IMR-90 (cell line): ENCODE results near the gene LAMA4. TPM values are rescaled to one million over a fixed set of nuclear protein-coding genes. Genes with fewer than 3 reads are reported as not detected.

Experiments
- ATAC-seq: fragments of 200-7000 bp; cut with Tn5 transposase; 2 replicates; pipeline ENCODE4 v1.9.1; 2020; ENCODE audit warnings: low read depth, mild to moderate bottlenecking, moderate library complexity
- BruUV-seq: library from RNA; stranded (reverse); fragments of 400-500 nt; replicated peaks from 2 replicates; lab custom pipeline; 2021; lab: Mats Ljungman, UMichigan
- CTCF ChIA-PET: fragments of 300-600 bp; formaldehyde crosslinking; extraction: SDS; loops from one replicate; lab custom pipeline; 2021; ENCODE audit warnings: antibody characterized with exemption; lab: Yijun Ruan, JAX
- POLR2A ChIA-PET: fragments of 300-600 bp; sonication (Branson Sonifier 250); formaldehyde crosslinking; loops from one replicate; lab custom pipeline; 2022; ENCODE audit warnings: antibody characterized with exemption; ENCODE audit not compliant: unreplicated experiment; lab: Charles Lee
- DNase-seq: peaks from one replicate; pipeline ENCODE4 v3.0.0; 2013
- H2AFZ ChIP-seq: replicated peaks from 2 replicates; pipeline ENCODE3; 2013; ENCODE audit warnings: low read length, mild to moderate bottlenecking; ENCODE audit not compliant: poor library complexity
- H2AK5ac ChIP-seq: 2 replicates; pipeline ENCODE4 v1.6.1; 2013; ENCODE audit warnings: low read depth, low read length, inconsistent platforms
- H2AK9ac ChIP-seq: replicated peaks from 2 replicates; pipeline ENCODE3; 2013; ENCODE audit warnings: mild to moderate bottlenecking, low read depth, low read length, moderate library complexity; ENCODE audit not compliant: poor library complexity
- H2BK120ac ChIP-seq: 2 replicates; pipeline ENCODE4 v1.6.1; 2013; ENCODE audit warnings: low read depth, low read length, inconsistent platforms
- H2BK15ac ChIP-seq: 3 replicates; pipeline ENCODE4 v1.6.1; 2013; ENCODE audit warnings: low read depth, low read length, inconsistent platforms
- H2BK20ac ChIP-seq: 2 replicates; pipeline ENCODE4 v1.6.1; 2013; ENCODE audit warnings: low read depth, mild to moderate bottlenecking, inconsistent platforms, low read length, moderate library complexity
- H2BK5ac ChIP-seq: 2 replicates; pipeline ENCODE4 v1.6.1; 2013; ENCODE audit warnings: mild to moderate bottlenecking, low read depth, low read length, inconsistent platforms; ENCODE audit not compliant: poor library complexity, severe bottlenecking
- H3K14ac ChIP-seq: replicated peaks from 2 replicates; pipeline ENCODE4 v1.6.1; 2013; ENCODE audit warnings: low read depth, low read length, inconsistent platforms
- H3K18ac ChIP-seq: 2 replicates; pipeline ENCODE4 v1.6.1; 2013; ENCODE audit warnings: low read depth, low read length, control low read depth
- H3K23ac ChIP-seq: 2 replicates; pipeline ENCODE4 v1.6.1; 2013; ENCODE audit warnings: low read depth, low read length, inconsistent platforms
- H3K27ac ChIP-seq: 2 replicates; pipeline ENCODE4 v1.5.1; 2013; ENCODE audit warnings: mild to moderate bottlenecking, control low read depth, low read length; ENCODE audit not compliant: insufficient read depth
- H3K27me3 ChIP-seq: 2 replicates; pipeline ENCODE4 v1.6.1; 2013; ENCODE audit warnings: low read length; ENCODE audit not compliant: control insufficient read depth, insufficient read depth
- H3K36me3 ChIP-seq: 2 replicates; pipeline ENCODE4 v1.6.1; 2013; ENCODE audit warnings: low read length, mixed read lengths; ENCODE audit not compliant: control insufficient read depth, insufficient read depth
- H3K4ac ChIP-seq: 2 replicates; pipeline ENCODE4 v1.6.1; 2013; ENCODE audit warnings: low read depth, low read length, inconsistent platforms
- H3K4me1 ChIP-seq: 2 replicates; pipeline ENCODE4 v1.6.1; 2013; ENCODE audit warnings: low read length, mixed read lengths; ENCODE audit not compliant: control insufficient read depth, insufficient read depth
- H3K4me2 ChIP-seq: 2 replicates; pipeline ENCODE4 v1.6.1; 2013; ENCODE audit warnings: low read depth, mild to moderate bottlenecking, control low read depth, low read length, moderate library complexity
- H3K4me3 ChIP-seq: 2 replicates; pipeline ENCODE4 v1.5.1; 2013; ENCODE audit warnings: low read depth, mild to moderate bottlenecking, control low read depth, low read length, moderate library complexity; ENCODE audit not compliant: insufficient read depth
- H3K56ac ChIP-seq: 2 replicates; pipeline ENCODE4 v1.6.1; 2013; ENCODE audit warnings: low read length, inconsistent platforms; ENCODE audit not compliant: insufficient read depth; ENCODE audit errors: extremely low read depth
- H3K79me1 ChIP-seq, 2 experiments: 2 replicates each; pipeline ENCODE4 v1.6.1; 2013; ENCODE audit warnings: low read length in 2 of 2, inconsistent platforms in 1 of 2, low read depth in 1 of 2
- H3K9ac ChIP-seq: 2 replicates; pipeline ENCODE4 v1.6.1; 2013; ENCODE audit warnings: low read depth, low read length, control low read depth
- H3K9me1 ChIP-seq: 2 replicates; pipeline ENCODE4 v1.6.1; 2013; ENCODE audit warnings: low read length, inconsistent platforms; ENCODE audit not compliant: insufficient read depth
- H3K9me3 ChIP-seq: 2 replicates; pipeline ENCODE4 v1.6.1; 2013; ENCODE audit warnings: low read length; ENCODE audit not compliant: control insufficient read depth, insufficient read depth
- H4K20me1 ChIP-seq: 2 replicates; pipeline ENCODE4 v1.6.1; 2013; ENCODE audit warnings: low read length, inconsistent platforms; ENCODE audit not compliant: insufficient read depth
- H4K5ac ChIP-seq: 2 replicates; pipeline ENCODE4 v1.6.1; 2013; ENCODE audit warnings: mild to moderate bottlenecking, low read depth, low read length, control low read depth
- H4K8ac ChIP-seq, 2 experiments: 2 replicates each; pipeline ENCODE4 v1.6.1; 2013; ENCODE audit warnings: low read depth in 2 of 2, low read length in 2 of 2, control low read depth in 1 of 2, inconsistent platforms in 1 of 2
- H4K91ac ChIP-seq: 2 replicates; pipeline ENCODE4 v1.6.1; 2013; ENCODE audit warnings: low read depth, low read length, inconsistent platforms; ENCODE audit not compliant: insufficient read depth
- BHLHE40 ChIP-seq: fragments of 150-350 bp; IDR thresholded peaks from 2 replicates; pipeline ENCODE4 v1.6.1; 2016; ENCODE audit warnings: mild to moderate bottlenecking, low read depth, low read length
- CEBPB ChIP-seq: IDR thresholded peaks from 2 replicates; pipeline ENCODE4 v1.6.1; 2012; ENCODE audit warnings: low read depth, low read length, improper control_type of control experiment
- CTCF ChIP-seq: conservative IDR thresholded peaks from 2 replicates; pipeline ENCODE4 v1.5.1; 2012; ENCODE audit warnings: mild to moderate bottlenecking, low read depth, low read length, improper control_type of control experiment
- MAFK ChIP-seq: IDR thresholded peaks from 2 replicates; pipeline ENCODE4 v1.6.1; 2012; ENCODE audit warnings: low read depth, low read length, improper control_type of control experiment
- MAZ ChIP-seq: IDR thresholded peaks from 2 replicates; pipeline ENCODE4 v1.6.1; 2012; ENCODE audit warnings: low read depth, mild to moderate bottlenecking, low read length, improper control_type of control experiment, moderate library complexity, borderline replicate concordance
- POLR2A ChIP-seq: IDR thresholded peaks from 2 replicates; pipeline ENCODE4 v1.6.1; 2012; ENCODE audit warnings: mild to moderate bottlenecking, low read depth, low read length
- RAD21 ChIP-seq: IDR thresholded peaks from 2 replicates; pipeline ENCODE4 v1.6.1; 2012; ENCODE audit warnings: low read length, improper control_type of control experiment
- RCOR1 ChIP-seq: IDR thresholded peaks from 2 replicates; pipeline ENCODE4 v1.6.1; 2012; ENCODE audit warnings: mild to moderate bottlenecking, low read length, improper control_type of control experiment; ENCODE audit not compliant: insufficient replicate concordance
- SMC3 ChIP-seq: fragments of 150-350 bp; IDR thresholded peaks from 2 replicates; pipeline ENCODE4 v1.6.1; 2016; ENCODE audit warnings: low read depth, mild to moderate bottlenecking, antibody characterized with exemption, low read length, moderate library complexity
- USF2 ChIP-seq: fragments of 150-350 bp; IDR thresholded peaks from 2 replicates; pipeline ENCODE4 v1.6.1; 2017; ENCODE audit warnings: mild to moderate bottlenecking, antibody characterized with exemption, low read length, low read depth
- WGBS, 2 experiments: methylation state at CpG; one replicate each; pipeline versions ENCODE4 v1.1.5 to v1.1.7; 2013; ENCODE audit warnings: missing lambda C conversion rate in 2 of 2; ENCODE audit not compliant: insufficient read length in 1 of 2; ENCODE audit errors: extremely low coverage in 2 of 2; 5-methylcytosine and 5-hydroxymethylcytosine counted together
- dilution Hi-C: fragments of 300-500 bp; cut with HindIII; formaldehyde crosslinking; loops from one replicate; pipeline ENCODE4 v1.14.3; 2018; ENCODE audit warnings: low sequenced_read_pairs; ENCODE audit not compliant: unreplicated experiment
- in situ Hi-C: fragments of 300-500 bp; cut with MboI; formaldehyde crosslinking; loops from 3 replicates; pipeline ENCODE4 v1.14.3; 2019; ENCODE audit warnings: low sequenced_read_pairs, inconsistent platforms, mixed read lengths
- intact Hi-C: fragments of 100-400 bp; cut with micrococcal nuclease; formaldehyde crosslinking; loops from 2 replicates; pipeline ENCODE4 v1.10.0; 2022
- polyA plus RNA-seq, 3 experiments: library from polyadenylated mRNA; depleted of rRNA; stranded (reverse); fragments of >200 nt; gene quantifications; 2 replicates each; pipeline ENCODE4 v1.2.3, GENCODE V29; 2012; ENCODE audit warnings: low replicate concordance in 1 of 3
- total RNA-seq: library from RNA; depleted of rRNA; stranded (reverse); fragments of >200 nt; gene quantifications from 2 replicates; pipeline ENCODE4 v1.2.3, GENCODE V29; 2012
- TF ChIP-seq, protein P1 (sequence below): fragments of 150-350 bp; IDR thresholded peaks from 2 replicates; pipeline ENCODE4 v1.6.1; 2016; ENCODE audit warnings: low read depth, mild to moderate bottlenecking, low read length, moderate library complexity, borderline replicate concordance

Gene LAMA4
- total and polyA plus RNA-seq, 2 of the 4 experiments (the other 2 are of a cell fraction), result 33.9 to 35.8 TPM

GRCh38 chr6:112205427-112206109 is 48.8 kb downstream of the LAMA4 start:
- Histone ChIP-seq H3K14ac (peak overlapping the region; percentile 51; the same call in 1 of the 2 replicates), H2BK20ac (peak overlapping the region; percentile 82), H2AK5ac (peak overlapping the region; percentile 41), H2BK5ac (peak overlapping the region; percentile 99), H3K18ac (peak overlapping the region; percentile 86; the same call in 1 of the 2 replicates), H2AFZ (no peak overlapping the region), H3K4me1 (peaks cover 18% of the 10 kb centered on the region), H3K4me3 (no peak overlapping the region), H3K36me3 (peaks cover 22% of the 10 kb centered on the region), H3K79me1 (no peaks in the 10 kb centered on the region), H4K5ac (peak overlapping the region; percentile 67; the same call in 1 of the 2 replicates), H2AK9ac (no peak overlapping the region), H3K23ac (peak overlapping the region; percentile 48; the same call in 1 of the 2 replicates), H4K91ac (peak overlapping the region; percentile 65), H3K9me1 (peaks cover 4% of the 10 kb centered on the region; the same call in 1 of the 2 replicates), H4K20me1 (no peaks in the 10 kb centered on the region), H4K8ac (peak overlapping the region; percentile 30 to 70), H3K56ac (peak overlapping the region; percentile 33; the same call in 1 of the 2 replicates), H2BK120ac (peak overlapping the region; percentile 70), H3K9me3 (no peaks in the 10 kb centered on the region), H3K27me3 (no peaks in the 10 kb centered on the region), H3K27ac (peak overlapping the region; percentile 77), H2BK15ac (peak overlapping the region; percentile 59), H3K9ac (no peak overlapping the region), H3K4ac (peak overlapping the region; percentile 76), H3K4me2 (peak overlapping the region; percentile 45; the same call in 1 of the 2 replicates)
- DNase-seq, result peak; percentile 45
- ChIA-PET POLR2A (no interaction called here), CTCF (no interaction called here)
- in situ Hi-C loops (no loop called here), dilution Hi-C loops (no loop called here), intact Hi-C loops (no loop called here)
- WGBS, 2 experiments, result 90% methylated on average over 2 of the region's 5 CpGs; no CpG with 5 or more reads in 1 of the 2 experiments
- BruUV-seq, result no TSS peak
- no peak; the same call in 1 of the 2 replicates for ATAC-seq
- no peak for TF ChIP-seq BHLHE40
- no peak for TF ChIP-seq CEBPB
- TF ChIP-seq RCOR1, result no peak
- no peak for TF ChIP-seq MAZ
- TF ChIP-seq, protein P1, sequence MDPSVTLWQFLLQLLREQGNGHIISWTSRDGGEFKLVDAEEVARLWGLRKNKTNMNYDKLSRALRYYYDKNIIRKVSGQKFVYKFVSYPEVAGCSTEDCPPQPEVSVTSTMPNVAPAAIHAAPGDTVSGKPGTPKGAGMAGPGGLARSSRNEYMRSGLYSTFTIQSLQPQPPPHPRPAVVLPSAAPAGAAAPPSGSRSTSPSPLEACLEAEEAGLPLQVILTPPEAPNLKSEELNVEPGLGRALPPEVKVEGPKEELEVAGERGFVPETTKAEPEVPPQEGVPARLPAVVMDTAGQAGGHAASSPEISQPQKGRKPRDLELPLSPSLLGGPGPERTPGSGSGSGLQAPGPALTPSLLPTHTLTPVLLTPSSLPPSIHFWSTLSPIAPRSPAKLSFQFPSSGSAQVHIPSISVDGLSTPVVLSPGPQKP, result no peak
- TF ChIP-seq CTCF, result no peak
- no peak for TF ChIP-seq POLR2A
- TF ChIP-seq RAD21, result no peak
- no peak for TF ChIP-seq USF2
- TF ChIP-seq SMC3, result no peak
- TF ChIP-seq MAFK, result no peak
